OCI-LY1 (cell line): ENCODE results near the gene RASGRF2.

Source experiments
- H2AFZ ChIP-seq: fragments of 200-600 bp; sonication (generic), shearing (Covaris generic); 2 replicates; pipeline ENCODE4 v1.6.0; 2014; ENCODE audit warnings: antibody characterized with exemption, mild to moderate bottlenecking, low read length
- H3F3A ChIP-seq: fragments of 200-600 bp; sonication (generic), shearing (Covaris generic); 2 replicates; pipeline ENCODE4 v1.6.0; 2014; ENCODE audit warnings: mild to moderate bottlenecking, antibody characterized with exemption, low read length, moderate library complexity; ENCODE audit not compliant: insufficient read depth
- H3K27ac ChIP-seq: fragments of 200-600 bp; sonication (generic); 2 replicates; pipeline ENCODE4 v1.5.1; 2014; ENCODE audit warnings: low read length, mixed run types, mild to moderate bottlenecking, low read depth; ENCODE audit not compliant: poor library complexity, severe bottlenecking
- H3K27me3 ChIP-seq: fragments of 200-600 bp; sonication (generic); 2 replicates; pipeline ENCODE4 v1.6.0; 2014; ENCODE audit warnings: antibody characterized with exemption, mild to moderate bottlenecking, low read length, moderate library complexity; ENCODE audit not compliant: insufficient read depth
- H3K36me3 ChIP-seq: fragments of 200-600 bp; sonication (generic); 2 replicates; pipeline ENCODE4 v1.6.1; 2014; ENCODE audit warnings: mild to moderate bottlenecking, antibody characterized with exemption, low read length, moderate library complexity, mixed read lengths; ENCODE audit not compliant: insufficient read depth
- H3K4me1 ChIP-seq: fragments of 200-600 bp; sonication (generic); 2 replicates; pipeline ENCODE4 v1.5.1; 2014; ENCODE audit warnings: mild to moderate bottlenecking, low read length, moderate library complexity; ENCODE audit not compliant: insufficient read depth, severe bottlenecking
- H3K4me2 ChIP-seq: fragments of 200-600 bp; sonication (generic), shearing (Covaris generic); 2 replicates; pipeline ENCODE4 v1.6.1; 2014; ENCODE audit warnings: low read length
- H3K4me3 ChIP-seq: fragments of 200-600 bp; sonication (generic); 2 replicates; pipeline ENCODE4 v1.5.1; 2014; ENCODE audit warnings: low read length, low read depth, mild to moderate bottlenecking, mixed read lengths; ENCODE audit not compliant: poor library complexity, severe bottlenecking
- H3K79me2 ChIP-seq: fragments of 200-600 bp; shearing (Covaris generic); 2 replicates; pipeline ENCODE4 v1.6.1; 2016; ENCODE audit warnings: mixed run types, low read length, mixed read lengths; ENCODE audit not compliant: insufficient read depth
- H3K9ac ChIP-seq: fragments of 200-600 bp; sonication (generic), shearing (Covaris generic); 2 replicates; pipeline ENCODE4 v1.6.1; 2014; ENCODE audit warnings: mild to moderate bottlenecking, low read length, mixed read lengths
- H3K9me2 ChIP-seq: fragments of 200-600 bp; sonication (generic), shearing (Covaris generic); 2 replicates; pipeline ENCODE4 v1.6.1; 2014; ENCODE audit warnings: low read depth, mild to moderate bottlenecking, low read length, mixed read lengths
- H3K9me3 ChIP-seq: fragments of 200-600 bp; shearing (Covaris generic); 2 replicates; pipeline ENCODE4 v1.6.1; 2014; ENCODE audit warnings: low read length, mixed read lengths
- H4K20me1 ChIP-seq: fragments of 200-600 bp; sonication (generic), shearing (Covaris generic); 2 replicates; pipeline ENCODE4 v1.6.0; 2016; ENCODE audit warnings: mild to moderate bottlenecking, low read length; ENCODE audit not compliant: insufficient read depth
- CTCF ChIP-seq: fragments of 200-600 bp; sonication (generic), shearing (Covaris generic); IDR thresholded peaks from 2 replicates; pipeline ENCODE4 v1.5.1; 2017; ENCODE audit warnings: mild to moderate bottlenecking, antibody characterized with exemption, low read length, moderate library complexity, mixed read lengths
- EZH2 ChIP-seq: fragments of 200-600 bp; sonication (generic), shearing (Covaris generic); IDR thresholded peaks from 2 replicates; pipeline ENCODE4 v1.8.0; 2017; ENCODE audit warnings: borderline replicate concordance, mixed run types, mild to moderate bottlenecking, antibody characterized with exemption, low read length, moderate library complexity, mixed read lengths

Gene RASGRF2

DNA sequence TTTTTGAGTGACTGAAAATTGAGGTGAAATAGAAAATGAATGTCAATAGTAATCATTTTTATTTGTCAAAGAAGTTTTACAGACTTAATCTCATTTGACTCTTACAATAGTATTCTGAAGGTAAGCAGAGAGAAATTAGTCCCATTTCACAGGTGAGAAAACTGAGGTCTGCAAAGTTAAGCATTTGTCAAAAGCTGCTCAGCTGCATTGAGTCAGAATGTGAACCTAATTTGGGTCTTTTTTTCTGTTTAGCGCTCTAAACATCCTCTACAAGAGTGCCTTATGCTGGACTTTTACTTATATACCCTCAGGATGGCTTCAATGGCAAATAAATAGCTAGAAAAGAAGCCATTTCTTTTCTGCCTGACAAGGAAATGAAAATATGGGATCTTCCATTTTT is 135.7 kb downstream of the RASGRF2 start:
- H4K20me1 ChIP-seq: no peaks in the 10 kb centered on the region
- no peaks in the 10 kb centered on the region for H3K9me3 ChIP-seq
- H2AFZ ChIP-seq: no peak overlapping the region
- no peaks in the 10 kb centered on the region for H3K4me1 ChIP-seq
- TF ChIP-seq EZH2: no peak
- no peaks in the 10 kb centered on the region for H3F3A ChIP-seq
- H3K9ac ChIP-seq: no peak overlapping the region
- no peaks in the 10 kb centered on the region for H3K27me3 ChIP-seq
- no peaks in the 10 kb centered on the region for H3K79me2 ChIP-seq
- H3K27ac ChIP-seq: no peak overlapping the region
- H3K9me2 ChIP-seq: no peaks in the 10 kb centered on the region
- H3K4me3 ChIP-seq: no peak overlapping the region
- H3K36me3 ChIP-seq: no peaks in the 10 kb centered on the region
- H3K4me2 ChIP-seq: no peak overlapping the region

DNA sequence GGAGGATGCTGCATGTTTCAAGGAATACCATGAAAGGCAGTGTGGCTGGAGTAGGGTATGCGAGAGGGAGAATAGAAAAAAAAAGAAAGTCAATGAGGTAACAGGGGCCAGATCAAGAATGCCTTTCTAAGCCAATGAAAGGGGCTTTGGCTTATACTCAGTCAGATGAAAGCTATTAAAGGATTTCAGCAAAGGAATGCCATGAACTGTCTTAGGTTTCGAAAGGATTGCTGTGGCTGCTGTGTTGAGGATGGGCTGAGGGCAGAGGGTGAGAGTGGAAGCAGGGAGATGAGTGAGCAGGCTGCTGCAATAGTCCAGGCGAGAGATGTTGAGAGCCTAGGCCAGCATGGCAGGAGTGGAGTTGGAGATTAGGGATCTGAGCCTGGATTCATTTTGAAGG is 137.6 kb downstream of the RASGRF2 start:
- Histone ChIP-seq H3K27ac (no peak overlapping the region), H4K20me1 (no peaks in the 10 kb centered on the region), H2AFZ (no peak overlapping the region), H3K9me3 (no peaks in the 10 kb centered on the region), H3K4me3 (no peak overlapping the region), H3K79me2 (no peaks in the 10 kb centered on the region), H3K36me3 (no peaks in the 10 kb centered on the region), H3K9me2 (no peaks in the 10 kb centered on the region), H3K27me3 (no peaks in the 10 kb centered on the region), H3K4me2 (no peak overlapping the region), H3F3A (no peaks in the 10 kb centered on the region), H3K9ac (no peak overlapping the region), H3K4me1 (no peaks in the 10 kb centered on the region)
- TF ChIP-seq EZH2: no peak
- TF ChIP-seq CTCF: no peak

GRCh38 chr5:81105261-81105877 is 145.2 kb downstream of the RASGRF2 start:
- Histone ChIP-seq H3F3A (no peaks in the 10 kb centered on the region), H4K20me1 (no peaks in the 10 kb centered on the region), H3K36me3 (no peaks in the 10 kb centered on the region), H3K27ac (no peak overlapping the region), H3K4me3 (no peak overlapping the region), H3K9me2 (no peaks in the 10 kb centered on the region), H3K9ac (no peak overlapping the region), H3K9me3 (no peaks in the 10 kb centered on the region), H3K4me2 (no peak overlapping the region), H3K27me3 (no peaks in the 10 kb centered on the region), H3K4me1 (no peaks in the 10 kb centered on the region), H2AFZ (no peak overlapping the region), H3K79me2 (no peaks in the 10 kb centered on the region)
- TF ChIP-seq CTCF: no peak
- no peak for TF ChIP-seq EZH2

DNA sequence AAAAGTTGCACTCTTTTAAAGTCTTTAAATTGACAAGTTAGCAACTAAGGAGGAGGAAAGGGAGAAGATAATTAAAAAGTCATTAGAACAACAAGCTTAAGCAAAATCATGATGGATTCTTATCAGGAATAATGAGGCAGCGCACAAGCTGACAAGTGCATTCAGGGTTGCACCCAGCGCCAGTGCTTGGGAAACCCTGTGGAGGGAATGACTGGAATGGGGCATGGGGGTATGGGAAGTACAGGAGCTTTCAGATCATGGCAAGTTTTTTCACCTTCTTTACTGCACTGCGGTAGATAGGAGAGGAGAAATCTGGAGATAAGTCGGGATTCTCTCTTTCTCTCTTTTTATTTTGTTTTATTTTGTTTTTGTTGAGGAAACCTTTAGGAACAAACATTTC is 155.1 kb downstream of the RASGRF2 start:
- TF ChIP-seq EZH2 (no peak), CTCF (no peak)
- no peaks in the 10 kb centered on the region; the same call in 1 of the 2 replicates for H3K27me3 ChIP-seq
- no peak overlapping the region for H2AFZ ChIP-seq
- no peaks in the 10 kb centered on the region for H3K79me2 ChIP-seq
- no peak overlapping the region for H3K4me2 ChIP-seq
- no peaks in the 10 kb centered on the region for H3K9me3 ChIP-seq
- H3K36me3 ChIP-seq: no peaks in the 10 kb centered on the region
- no peaks in the 10 kb centered on the region for H4K20me1 ChIP-seq
- no peak overlapping the region for H3K9ac ChIP-seq
- no peaks in the 10 kb centered on the region for H3K9me2 ChIP-seq
- H3K4me1 ChIP-seq: no peaks in the 10 kb centered on the region
- no peak overlapping the region for H3K27ac ChIP-seq
- no peaks in the 10 kb centered on the region for H3F3A ChIP-seq
- H3K4me3 ChIP-seq: no peak overlapping the region
